B cell (primary cell): ENCODE measurements around the gene NLRP5. TPM values are rescaled to one million over a fixed set of nuclear protein-coding genes. Genes with fewer than 3 reads are reported as not detected.
A peak's percentile ranks its signal among the peaks of the same experiment; 100 is the strongest.
"Not testable (repeated sequence)": the region's sequence is repeated elsewhere in the genome, so short reads cannot be mapped to it uniquely, and the experiment has no call there.

Experiments used
- ATAC-seq: fragments of 200-7000 bp; cut with Tn5 transposase; one replicate; pipeline ENCODE4 v1.10.0; 2021; ENCODE audit warnings: low read depth, mild to moderate bottlenecking, moderate number of reproducible peaks, moderate library complexity
- CTCF ChIA-PET: fragments of 350-600 bp; sonication (Branson Sonifier 250); formaldehyde crosslinking; loops from one replicate; lab custom pipeline; 2021; ENCODE audit warnings: antibody characterized with exemption, inconsistent platforms; lab: Charles Lee
- POLR2A ChIA-PET: fragments of 350-600 bp; sonication (Branson Sonifier 250); formaldehyde crosslinking; loops from one replicate; lab custom pipeline; 2021; ENCODE audit warnings: antibody characterized with exemption; lab: Charles Lee
- DNase-seq: peaks from one replicate; pipeline ENCODE4 v3.0.0; 2013
- H2AFZ ChIP-seq: 2 replicates; pipeline ENCODE4 v1.6.1; 2012; ENCODE audit warnings: mild to moderate bottlenecking, low read depth, low read length; ENCODE audit not compliant: insufficient read depth, poor library complexity, severe bottlenecking
- H3K27ac ChIP-seq, 2 donors: 1 replicate in 1 of 2; 2 replicates in 1 of 2; pipeline ENCODE4 v1.5.1; 2012 to 2013; ENCODE audit warnings: low read length in 2 of 2, mild to moderate bottlenecking in 2 of 2, moderate library complexity in 1 of 2
- H3K27me3 ChIP-seq, 4 experiments: fragments of 200-600 bp in 1 of 4; sonication (generic) in 1 of 4; replicated peaks in 1 of 4; 1 replicate in 2 of 4; 2 replicates in 2 of 4; pipeline versions ENCODE4 v1.6.1 to v1.7.0; 2013 to 2016; ENCODE audit warnings: low read length in 3 of 4, mild to moderate bottlenecking in 2 of 4, mixed read lengths in 1 of 4, moderate library complexity in 1 of 4; ENCODE audit not compliant: insufficient read depth in 4 of 4, control insufficient read depth in 3 of 4; ENCODE audit errors: control extremely low read depth in 1 of 4
- H3K36me3 ChIP-seq, 2 experiments: replicated peaks in 1 of 2; 1 replicate in 1 of 2; 2 replicates in 1 of 2; pipeline versions ENCODE4 v1.6.1 to v1.7.1; 2013; ENCODE audit warnings: low read length in 1 of 2; ENCODE audit not compliant: insufficient read depth in 2 of 2, control insufficient read depth in 1 of 2; ENCODE audit errors: control extremely low read depth in 1 of 2, extremely low read depth in 1 of 2
- H3K4me1 ChIP-seq, 2 donors: fragments of 200-600 bp in 1 of 2; sonication (generic) in 1 of 2; 1 replicate in 1 of 2; 2 replicates in 1 of 2; pipeline versions ENCODE4 v1.5.1 to v1.6.1; 2013 to 2017; ENCODE audit warnings: low read length in 2 of 2; ENCODE audit not compliant: control insufficient read depth in 2 of 2, insufficient read depth in 2 of 2
- H3K4me2 ChIP-seq: replicated peaks from 2 replicates; pipeline ENCODE3; 2012; ENCODE audit warnings: mild to moderate bottlenecking, low read depth, low read length; ENCODE audit not compliant: poor library complexity, severe bottlenecking
- H3K4me3 ChIP-seq, 5 experiments: fragments of 200-600 bp in 1 of 5; sonication (generic) in 1 of 5; 1 replicate in 3 of 5; 2 replicates in 2 of 5; pipeline versions ENCODE4 v1.5.1 to v1.7.0; 2011 to 2016; ENCODE audit warnings: low read length in 4 of 5, mild to moderate bottlenecking in 4 of 5, low read depth in 2 of 5, control low read depth in 1 of 5, moderate library complexity in 1 of 5; ENCODE audit not compliant: insufficient read depth in 1 of 5; ENCODE audit errors: control extremely low read depth in 1 of 5, extremely low read depth in 1 of 5
- H3K79me2 ChIP-seq: fragments of 200-600 bp; sonication (generic); one replicate; pipeline ENCODE4 v1.6.0; 2016; ENCODE audit warnings: low read length; ENCODE audit not compliant: control insufficient read depth, insufficient read depth
- H3K9ac ChIP-seq: fragments of 200-600 bp; sonication (generic); 2 replicates; pipeline ENCODE4 v1.6.1; 2017; ENCODE audit warnings: mild to moderate bottlenecking, low read length, moderate library complexity
- H3K9me3 ChIP-seq, 3 donors: one replicate each; pipeline versions ENCODE4 v1.6.1 to v1.7.1; 2013; ENCODE audit warnings: low read length in 2 of 3; ENCODE audit not compliant: control insufficient read depth in 2 of 3, insufficient read depth in 1 of 3; ENCODE audit errors: control extremely low read depth in 1 of 3
- H4K20me1 ChIP-seq: 2 replicates; pipeline ENCODE4 v1.6.0; 2012; ENCODE audit warnings: mild to moderate bottlenecking, low read length; ENCODE audit not compliant: insufficient read depth, control insufficient read depth, poor library complexity, severe bottlenecking
- H3K27ac Mint-ChIP-seq: one replicate; pipeline ENCODE4 v1.8.0; 2021; ENCODE audit warnings: mixed read lengths
- H3K27me3 Mint-ChIP-seq: one replicate; pipeline ENCODE4 v1.8.0; 2021; ENCODE audit warnings: mixed read lengths
- H3K4me1 Mint-ChIP-seq: one replicate; pipeline ENCODE4 v1.8.0; 2021; ENCODE audit warnings: mixed read lengths
- H3K4me3 Mint-ChIP-seq: one replicate; pipeline ENCODE4 v1.8.0; 2021; ENCODE audit warnings: mixed read lengths
- H3K9me3 Mint-ChIP-seq: one replicate; pipeline ENCODE4 v1.8.0; 2022; ENCODE audit warnings: mixed read lengths; ENCODE audit not compliant: insufficient read depth
- CTCF ChIP-seq: fragments of 200-600 bp; IDR thresholded peaks from one replicate; pipeline ENCODE4 v1.8.0; 2022; ENCODE audit warnings: antibody characterized with exemption, mild to moderate bottlenecking
- EZH2 ChIP-seq: IDR thresholded peaks from 2 replicates; pipeline ENCODE4 v1.6.1; 2012; ENCODE audit warnings: borderline replicate concordance, low read depth, mild to moderate bottlenecking, moderate library complexity, low read length; ENCODE audit not compliant: insufficient read depth, poor library complexity, severe bottlenecking
- WGBS: methylation state at CpG from one replicate; pipeline ENCODE4 v1.1.5; 2013; ENCODE audit warnings: missing lambda C conversion rate; ENCODE audit not compliant: insufficient coverage; 5-methylcytosine and 5-hydroxymethylcytosine counted together
- intact Hi-C: fragments of 100-400 bp; cut with micrococcal nuclease; formaldehyde crosslinking; loops from one replicate; pipeline ENCODE4 v1.10.0; 2022
- polyA plus RNA-seq: library from polyadenylated mRNA; depleted of rRNA; stranded (reverse); fragments of >200 nt; gene quantifications from 2 replicates; pipeline ENCODE4 v1.2.3, GENCODE V29; 2012
- total RNA-seq, 2 donors: library from RNA; stranded (reverse); fragments of 120-200 nt in 1 of 2; gene quantifications; 1 replicate in 1 of 2; 2 replicates in 1 of 2; pipeline versions ENCODE4 v1.2.3 to v1.2.4, GENCODE V29; 2013 to 2022

The NLRP5 gene
- total and polyA plus RNA-seq, 2 donors (not counting 1 experiment from before 2014, with no cell fraction given): not detected

GRCh38 chr19:56105090-56105701, 118.6 kb downstream of the NLRP5 start:
- H3K36me3 ChIP-seq: peaks cover 0 to 30% of the 10 kb centered on the region in 2 experiments
- no peaks in the 10 kb centered on the region for H3K9me3 Mint-ChIP-seq
- H3K79me2 ChIP-seq: peaks cover 92% of the 10 kb centered on the region
- H3K27ac ChIP-seq: peak overlapping the region; percentile 54 to 72
- H3K9me3 ChIP-seq: no peaks in the 10 kb centered on the region
- H3K4me1 ChIP-seq: peaks cover 39 to 41% of the 10 kb centered on the region in 2 donors
- H3K9ac ChIP-seq: no peak overlapping the region
- peaks cover 86% of the 10 kb centered on the region for H4K20me1 ChIP-seq
- WGBS: 5% methylated on average over 21 of the region's 22 CpGs
- peak overlapping the region; percentile 64 for H3K4me3 Mint-ChIP-seq
- peaks cover 53% of the 10 kb centered on the region for H3K4me1 Mint-ChIP-seq
- no peak overlapping the region for H2AFZ ChIP-seq
- TF ChIP-seq CTCF: peak; percentile 74
- no peak for TF ChIP-seq EZH2
- H3K4me3 ChIP-seq: peak overlapping the region in 3 of 5 experiments; percentile 5 to 25 (median 21)
- no peaks in the 10 kb centered on the region for H3K27me3 Mint-ChIP-seq
- DNase-seq (peak; percentile 83), ATAC-seq (peak; percentile 75)
- ChIA-PET POLR2A (interaction anchor here (0.5 to 0.6 kb wide), 3 partner anchors 15 to 36 kb away, joined by 3 to 6 read pairs (median 5); partner anchors contain the start of genes ZNF444 and ZNF787), CTCF (interaction anchor here (0.6 to 1.9 kb wide), 18 partner anchors 14 to 1080 kb away, joined by 3 to 19 read pairs (median 4); partner anchors contain the start of gene ZNF444)
- peak overlapping the region; percentile 70 for H3K4me2 ChIP-seq
- H3K27ac Mint-ChIP-seq: peak overlapping the region; percentile 80
- no peaks in the 10 kb centered on the region for H3K27me3 ChIP-seq
- intact Hi-C loops: loop anchor here (1.0 to 2.0 kb wide), 2 partner anchors 16 to 35 kb away; partner anchors contain the start of gene ZNF787

- H3K9me3 Mint-ChIP-seq, H3K4me3 ChIP-seq, DNase-seq, H3K27me3 ChIP-seq, H3K27me3 Mint-ChIP-seq, ATAC-seq, POLR2A ChIA-PET, H3K9ac ChIP-seq, H3K9me3 ChIP-seq, H2AFZ ChIP-seq: not testable (repeated sequence)
- CTCF ChIA-PET: interaction anchor here (0.8 to 1.9 kb wide), 15 partner anchors 17 to 147 kb away, joined by 3 to 19 read pairs (median 4); partner anchors contain the start of gene ZNF444
- Histone ChIP-seq H3K27ac (peak overlapping the region; percentile 54 to 72), H4K20me1 (peaks cover 85% of the 10 kb centered on the region), H3K79me2 (peaks cover 94% of the 10 kb centered on the region), H3K4me1 (peaks cover 46 to 48% of the 10 kb centered on the region in 2 donors), H3K4me2 (peak overlapping the region; percentile 70), H3K36me3 (peaks cover 0 to 27% of the 10 kb centered on the region in 2 experiments)
- Mint-ChIP-seq H3K27ac (peak overlapping the region; percentile 80), H3K4me3 (peak overlapping the region; percentile 64), H3K4me1 (peaks cover 61% of the 10 kb centered on the region)
- WGBS: 97% methylated on average over 46 of the region's 61 CpGs
- intact Hi-C loops: loop anchor here (1.0 to 2.0 kb wide), 2 partner anchors 15 to 34 kb away; partner anchors contain the start of gene ZNF787
Observed at GRCh38 chr19:56105831-56106396, 119.3 kb downstream of the NLRP5 start.
